ENCODE measurements around the gene TMEM232.

- TF ChIP-seq CTCF (IDR thresholded peaks at IDR 0.05): no peak
- TF ChIP-seq POLR2A (IDR thresholded peaks at IDR 0.05): no peak
Measured at GRCh38 chr5:110562191-110562590, 164.3 kb downstream of the TMEM232 start.

All from esophagus squamous epithelium (tissue), 4 donors.